ENCODE results near the gene CALR3. TPM values are rescaled to one million over a fixed set of nuclear protein-coding genes. Genes with fewer than 3 reads are reported as not detected.
A peak's percentile ranks its signal among the peaks of the same experiment; 100 is the strongest.

Gene CALR3
- total and polyA plus RNA-seq, 2 of the 13 experiments (the other 11 are each of a cell fraction or from before 2014, with no cell fraction given): not detected

DNA sequence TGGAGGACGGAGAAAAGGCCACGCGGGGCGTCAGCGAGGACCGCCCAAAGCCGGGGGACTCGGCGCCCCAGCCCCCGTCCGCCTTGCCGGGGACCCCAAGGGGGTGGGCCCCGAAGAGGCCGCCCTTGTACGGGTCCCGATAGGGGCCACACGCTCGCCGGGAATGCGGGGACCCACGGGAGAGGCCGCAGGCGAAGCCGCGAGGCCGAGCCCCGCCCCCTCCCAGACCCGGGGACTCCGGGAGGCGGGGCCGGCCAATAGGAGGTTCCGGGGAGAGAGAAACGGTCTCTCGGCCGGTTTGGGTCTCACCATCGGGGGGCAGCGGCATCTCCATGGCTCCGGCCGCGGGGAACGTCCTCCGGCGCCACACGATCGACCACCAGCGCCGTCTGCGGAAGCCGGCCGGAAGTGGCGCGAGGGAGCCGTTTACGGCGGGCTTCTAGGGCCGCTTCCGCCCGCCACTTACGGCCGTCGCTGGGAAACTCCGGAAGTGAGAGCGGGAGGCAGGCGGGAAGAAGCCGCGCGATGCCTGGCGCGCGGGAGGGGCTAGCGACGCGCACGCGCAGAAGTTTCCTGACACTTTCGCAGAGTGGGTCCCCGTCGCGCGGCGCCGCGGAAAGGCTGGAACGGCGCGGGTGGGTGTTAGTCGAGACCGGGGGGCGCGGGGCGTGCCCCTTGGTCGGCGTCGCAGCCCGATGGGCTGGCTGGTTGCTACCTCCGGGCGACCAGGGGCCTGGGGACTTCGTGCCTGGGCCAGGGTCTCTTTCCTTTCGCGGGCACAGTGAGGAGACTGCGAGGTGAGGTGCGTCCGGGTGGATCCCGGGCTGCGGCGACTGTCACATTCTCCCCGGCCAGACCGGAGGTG is 46.3 kb upstream of the CALR3 start, which contains the start of gene CHERP (continued):
- TF ChIP-seq, protein P1, sequence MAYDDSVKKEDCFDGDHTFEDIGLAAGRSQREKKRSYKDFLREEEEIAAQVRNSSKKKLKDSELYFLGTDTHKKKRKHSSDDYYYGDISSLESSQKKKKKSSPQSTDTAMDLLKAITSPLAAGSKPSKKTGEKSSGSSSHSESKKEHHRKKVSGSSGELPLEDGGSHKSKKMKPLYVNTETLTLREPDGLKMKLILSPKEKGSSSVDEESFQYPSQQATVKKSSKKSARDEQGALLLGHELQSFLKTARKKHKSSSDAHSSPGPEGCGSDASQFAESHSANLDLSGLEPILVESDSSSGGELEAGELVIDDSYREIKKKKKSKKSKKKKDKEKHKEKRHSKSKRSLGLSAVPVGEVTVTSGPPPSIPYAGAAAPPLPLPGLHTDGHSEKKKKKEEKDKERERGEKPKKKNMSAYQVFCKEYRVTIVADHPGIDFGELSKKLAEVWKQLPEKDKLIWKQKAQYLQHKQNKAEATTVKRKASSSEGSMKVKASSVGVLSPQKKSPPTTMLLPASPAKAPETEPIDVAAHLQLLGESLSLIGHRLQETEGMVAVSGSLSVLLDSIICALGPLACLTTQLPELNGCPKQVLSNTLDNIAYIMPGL (CRISPR knock-in tag; IDR thresholded peaks at IDR 0.05; ENCODE audit: borderline replicate concordance in 1 of 2, low read depth in 1 of 2): peak; percentile 60 to 72; a peak in 2 of 4 replicates
- TF ChIP-seq, protein P2, sequence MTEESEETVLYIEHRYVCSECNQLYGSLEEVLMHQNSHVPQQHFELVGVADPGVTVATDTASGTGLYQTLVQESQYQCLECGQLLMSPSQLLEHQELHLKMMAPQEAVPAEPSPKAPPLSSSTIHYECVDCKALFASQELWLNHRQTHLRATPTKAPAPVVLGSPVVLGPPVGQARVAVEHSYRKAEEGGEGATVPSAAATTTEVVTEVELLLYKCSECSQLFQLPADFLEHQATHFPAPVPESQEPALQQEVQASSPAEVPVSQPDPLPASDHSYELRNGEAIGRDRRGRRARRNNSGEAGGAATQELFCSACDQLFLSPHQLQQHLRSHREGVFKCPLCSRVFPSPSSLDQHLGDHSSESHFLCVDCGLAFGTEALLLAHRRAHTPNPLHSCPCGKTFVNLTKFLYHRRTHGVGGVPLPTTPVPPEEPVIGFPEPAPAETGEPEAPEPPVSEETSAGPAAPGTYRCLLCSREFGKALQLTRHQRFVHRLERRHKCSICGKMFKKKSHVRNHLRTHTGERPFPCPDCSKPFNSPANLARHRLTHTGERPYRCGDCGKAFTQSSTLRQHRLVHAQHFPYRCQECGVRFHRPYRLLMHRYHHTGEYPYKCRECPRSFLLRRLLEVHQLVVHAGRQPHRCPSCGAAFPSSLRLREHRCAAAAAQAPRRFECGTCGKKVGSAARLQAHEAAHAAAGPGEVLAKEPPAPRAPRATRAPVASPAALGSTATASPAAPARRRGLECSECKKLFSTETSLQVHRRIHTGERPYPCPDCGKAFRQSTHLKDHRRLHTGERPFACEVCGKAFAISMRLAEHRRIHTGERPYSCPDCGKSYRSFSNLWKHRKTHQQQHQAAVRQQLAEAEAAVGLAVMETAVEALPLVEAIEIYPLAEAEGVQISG (CRISPR knock-in tag; IDR thresholded peaks at IDR 0.05): peak; percentile 93
- no peak for TF ChIP-seq U2AF2 (IDR thresholded peaks at IDR 0.05; ENCODE audit: low read depth, low read length)
- TF ChIP-seq, protein P3, sequence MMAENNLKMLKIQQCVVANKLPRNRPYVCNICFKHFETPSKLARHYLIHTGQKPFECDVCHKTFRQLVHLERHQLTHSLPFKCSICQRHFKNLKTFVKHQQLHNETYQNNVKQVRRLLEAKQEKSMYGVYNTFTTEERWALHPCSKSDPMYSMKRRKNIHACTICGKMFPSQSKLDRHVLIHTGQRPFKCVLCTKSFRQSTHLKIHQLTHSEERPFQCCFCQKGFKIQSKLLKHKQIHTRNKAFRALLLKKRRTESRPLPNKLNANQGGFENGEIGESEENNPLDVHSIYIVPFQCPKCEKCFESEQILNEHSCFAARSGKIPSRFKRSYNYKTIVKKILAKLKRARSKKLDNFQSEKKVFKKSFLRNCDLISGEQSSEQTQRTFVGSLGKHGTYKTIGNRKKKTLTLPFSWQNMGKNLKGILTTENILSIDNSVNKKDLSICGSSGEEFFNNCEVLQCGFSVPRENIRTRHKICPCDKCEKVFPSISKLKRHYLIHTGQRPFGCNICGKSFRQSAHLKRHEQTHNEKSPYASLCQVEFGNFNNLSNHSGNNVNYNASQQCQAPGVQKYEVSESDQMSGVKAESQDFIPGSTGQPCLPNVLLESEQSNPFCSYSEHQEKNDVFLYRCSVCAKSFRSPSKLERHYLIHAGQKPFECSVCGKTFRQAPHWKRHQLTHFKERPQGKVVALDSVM (CRISPR knock-in tag; IDR thresholded peaks at IDR 0.05): peak; percentile 49
- TF ChIP-seq PHF8 (CRISPR knock-in tag; IDR thresholded peaks at IDR 0.05): peak; percentile 93
- TF ChIP-seq ZNF781 (CRISPR knock-in tag; IDR thresholded peaks at IDR 0.05; ENCODE audit: borderline replicate concordance, not compliant biosample characterization): peak; percentile 27
- TF ChIP-seq KAT8 (CRISPR knock-in tag; IDR thresholded peaks at IDR 0.05): peak; percentile 97
- TF ChIP-seq, protein P4, sequence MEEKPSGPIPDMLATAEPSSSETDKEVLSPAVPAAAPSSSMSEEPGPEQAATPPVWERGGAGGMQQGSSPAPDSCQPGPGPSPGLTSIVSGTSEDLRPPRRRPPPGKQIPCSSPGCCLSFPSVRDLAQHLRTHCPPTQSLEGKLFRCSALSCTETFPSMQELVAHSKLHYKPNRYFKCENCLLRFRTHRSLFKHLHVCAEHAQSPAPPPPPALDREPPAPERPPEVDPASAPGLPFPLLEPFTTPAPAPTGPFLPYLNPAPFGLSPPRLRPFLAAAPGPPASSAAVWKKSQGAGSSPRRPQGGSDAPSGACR (CRISPR knock-in tag; IDR thresholded peaks at IDR 0.05): peak; percentile 77; the same call in 1 of the 2 replicates
- TF ChIP-seq, protein P5, sequence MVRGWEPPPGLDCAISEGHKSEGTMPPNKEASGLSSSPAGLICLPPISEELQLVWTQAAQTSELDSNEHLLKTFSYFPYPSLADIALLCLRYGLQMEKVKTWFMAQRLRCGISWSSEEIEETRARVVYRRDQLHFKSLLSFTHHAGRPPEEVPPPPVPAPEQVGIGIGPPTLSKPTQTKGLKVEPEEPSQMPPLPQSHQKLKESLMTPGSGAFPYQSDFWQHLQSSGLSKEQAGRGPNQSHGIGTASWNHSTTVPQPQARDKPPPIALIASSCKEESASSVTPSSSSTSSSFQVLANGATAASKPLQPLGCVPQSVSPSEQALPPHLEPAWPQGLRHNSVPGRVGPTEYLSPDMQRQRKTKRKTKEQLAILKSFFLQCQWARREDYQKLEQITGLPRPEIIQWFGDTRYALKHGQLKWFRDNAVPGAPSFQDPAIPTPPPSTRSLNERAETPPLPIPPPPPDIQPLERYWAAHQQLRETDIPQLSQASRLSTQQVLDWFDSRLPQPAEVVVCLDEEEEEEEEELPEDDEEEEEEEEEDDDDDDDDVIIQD (CRISPR knock-in tag; IDR thresholded peaks at IDR 0.05; ENCODE audit: low read depth): no peak
- TF ChIP-seq, protein P6, sequence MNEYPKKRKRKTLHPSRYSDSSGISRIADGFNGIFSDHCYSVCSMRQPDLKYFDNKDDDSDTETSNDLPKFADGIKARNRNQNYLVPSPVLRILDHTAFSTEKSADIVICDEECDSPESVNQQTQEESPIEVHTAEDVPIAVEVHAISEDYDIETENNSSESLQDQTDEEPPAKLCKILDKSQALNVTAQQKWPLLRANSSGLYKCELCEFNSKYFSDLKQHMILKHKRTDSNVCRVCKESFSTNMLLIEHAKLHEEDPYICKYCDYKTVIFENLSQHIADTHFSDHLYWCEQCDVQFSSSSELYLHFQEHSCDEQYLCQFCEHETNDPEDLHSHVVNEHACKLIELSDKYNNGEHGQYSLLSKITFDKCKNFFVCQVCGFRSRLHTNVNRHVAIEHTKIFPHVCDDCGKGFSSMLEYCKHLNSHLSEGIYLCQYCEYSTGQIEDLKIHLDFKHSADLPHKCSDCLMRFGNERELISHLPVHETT (CRISPR knock-in tag; conservative IDR thresholded peaks at IDR 0.05): peak; percentile 83; the same call in 1 of the 2 replicates
- no peak for TF ChIP-seq EHMT2 (IDR thresholded peaks at IDR 0.05; ENCODE audit: borderline replicate concordance, low read depth, low read length)
- TF ChIP-seq, protein P7, sequence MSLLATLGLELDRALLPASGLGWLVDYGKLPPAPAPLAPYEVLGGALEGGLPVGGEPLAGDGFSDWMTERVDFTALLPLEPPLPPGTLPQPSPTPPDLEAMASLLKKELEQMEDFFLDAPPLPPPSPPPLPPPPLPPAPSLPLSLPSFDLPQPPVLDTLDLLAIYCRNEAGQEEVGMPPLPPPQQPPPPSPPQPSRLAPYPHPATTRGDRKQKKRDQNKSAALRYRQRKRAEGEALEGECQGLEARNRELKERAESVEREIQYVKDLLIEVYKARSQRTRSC (CRISPR knock-in tag; IDR thresholded peaks at IDR 0.05; ENCODE audit: low read depth): no peak
